ENCODE data around the gene CHD1L. TPM values are rescaled to one million over a fixed set of nuclear protein-coding genes. Genes with fewer than 3 reads are reported as not detected.
A peak's percentile ranks its signal among the peaks of the same experiment; 100 is the strongest.
"Not testable (repeated sequence)": the region's sequence is repeated elsewhere in the genome, so short reads cannot be mapped to it uniquely, and the experiment has no call there.

CHD1L gene
- total and polyA plus RNA-seq, 2 of the 13 experiments (the other 11 are each of a cell fraction or from before 2014, with no cell fraction given): 74.3 to 111 TPM

DNA sequence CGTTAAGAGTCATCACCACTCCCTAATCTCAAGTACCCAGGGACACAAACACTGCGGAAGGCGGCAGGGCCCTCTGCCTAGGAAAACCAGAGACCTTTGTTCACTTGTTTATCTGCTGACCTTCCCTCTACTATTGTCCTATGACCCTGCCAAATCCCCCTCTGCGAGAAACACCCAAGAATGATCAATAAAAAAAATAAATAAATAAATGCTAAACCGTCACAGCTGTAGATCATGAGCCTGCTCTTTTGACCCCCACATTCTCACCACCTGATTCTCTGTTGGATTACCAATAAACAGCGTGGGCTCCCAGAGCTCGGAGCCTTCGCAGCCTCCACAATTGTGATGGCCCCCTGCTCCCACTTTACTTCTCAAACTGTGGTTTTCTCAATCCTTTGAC, 8.6 kb upstream of the CHD1L start (continued):
- TF ChIP-seq CREB1 (IDR thresholded peaks at IDR 0.05): peak; percentile 40; the same call in 1 of the 2 replicates
- peak; percentile 55; the same call in 1 of the 2 replicates for TF ChIP-seq CREB1 (CRISPR knock-in tag; IDR thresholded peaks at IDR 0.05)
- TF ChIP-seq, protein P1, sequence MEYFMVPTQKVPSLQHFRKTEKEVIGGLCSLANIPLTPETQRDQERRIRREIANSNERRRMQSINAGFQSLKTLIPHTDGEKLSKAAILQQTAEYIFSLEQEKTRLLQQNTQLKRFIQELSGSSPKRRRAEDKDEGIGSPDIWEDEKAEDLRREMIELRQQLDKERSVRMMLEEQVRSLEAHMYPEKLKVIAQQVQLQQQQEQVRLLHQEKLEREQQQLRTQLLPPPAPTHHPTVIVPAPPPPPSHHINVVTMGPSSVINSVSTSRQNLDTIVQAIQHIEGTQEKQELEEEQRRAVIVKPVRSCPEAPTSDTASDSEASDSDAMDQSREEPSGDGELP (IDR thresholded peaks at IDR 0.05; ENCODE audit: borderline replicate concordance, low read depth): peak; percentile 94
- peak; percentile 37; the same call in 1 of the 2 replicates for TF ChIP-seq ZNF644 (CRISPR knock-in tag; IDR thresholded peaks at IDR 0.05; ENCODE audit: low read depth)
- TF ChIP-seq ZNF770 (CRISPR knock-in tag; IDR thresholded peaks at IDR 0.05): peak; percentile 56; the same call in 1 of the 2 replicates
- peak; percentile 66; the same call in 1 of the 2 replicates for TF ChIP-seq GFI1 (CRISPR knock-in tag; IDR thresholded peaks at IDR 0.05; ENCODE audit: borderline replicate concordance)
- peak; percentile 22; the same call in 1 of the 2 replicates for TF ChIP-seq ZNF772 (CRISPR knock-in tag; IDR thresholded peaks at IDR 0.05)
- TF ChIP-seq SP5 (CRISPR knock-in tag; IDR thresholded peaks at IDR 0.05; ENCODE audit: borderline replicate concordance, low read depth): peak; percentile 55
- TF ChIP-seq BCL6 (CRISPR knock-in tag; IDR thresholded peaks at IDR 0.05): peak; percentile 98
- TF ChIP-seq, protein P2, sequence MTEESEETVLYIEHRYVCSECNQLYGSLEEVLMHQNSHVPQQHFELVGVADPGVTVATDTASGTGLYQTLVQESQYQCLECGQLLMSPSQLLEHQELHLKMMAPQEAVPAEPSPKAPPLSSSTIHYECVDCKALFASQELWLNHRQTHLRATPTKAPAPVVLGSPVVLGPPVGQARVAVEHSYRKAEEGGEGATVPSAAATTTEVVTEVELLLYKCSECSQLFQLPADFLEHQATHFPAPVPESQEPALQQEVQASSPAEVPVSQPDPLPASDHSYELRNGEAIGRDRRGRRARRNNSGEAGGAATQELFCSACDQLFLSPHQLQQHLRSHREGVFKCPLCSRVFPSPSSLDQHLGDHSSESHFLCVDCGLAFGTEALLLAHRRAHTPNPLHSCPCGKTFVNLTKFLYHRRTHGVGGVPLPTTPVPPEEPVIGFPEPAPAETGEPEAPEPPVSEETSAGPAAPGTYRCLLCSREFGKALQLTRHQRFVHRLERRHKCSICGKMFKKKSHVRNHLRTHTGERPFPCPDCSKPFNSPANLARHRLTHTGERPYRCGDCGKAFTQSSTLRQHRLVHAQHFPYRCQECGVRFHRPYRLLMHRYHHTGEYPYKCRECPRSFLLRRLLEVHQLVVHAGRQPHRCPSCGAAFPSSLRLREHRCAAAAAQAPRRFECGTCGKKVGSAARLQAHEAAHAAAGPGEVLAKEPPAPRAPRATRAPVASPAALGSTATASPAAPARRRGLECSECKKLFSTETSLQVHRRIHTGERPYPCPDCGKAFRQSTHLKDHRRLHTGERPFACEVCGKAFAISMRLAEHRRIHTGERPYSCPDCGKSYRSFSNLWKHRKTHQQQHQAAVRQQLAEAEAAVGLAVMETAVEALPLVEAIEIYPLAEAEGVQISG (CRISPR knock-in tag; IDR thresholded peaks at IDR 0.05): peak; percentile 43
- not testable (repeated sequence) for TF ChIP-seq SOX6 (IDR thresholded peaks at IDR 0.05); CREM (CRISPR knock-in tag; IDR thresholded peaks at IDR 0.05)
- TF ChIP-seq SOX6 (CRISPR knock-in tag; IDR thresholded peaks at IDR 0.05): peak; percentile 96
- peak; percentile 73 for TF ChIP-seq SALL1 (CRISPR knock-in tag; IDR thresholded peaks at IDR 0.05)
- TF ChIP-seq MED1 (CRISPR knock-in tag; IDR thresholded peaks at IDR 0.05): peak; percentile 93
- peak; percentile 94 for TF ChIP-seq RARA (CRISPR knock-in tag; IDR thresholded peaks at IDR 0.05)
- TF ChIP-seq SOX13 (IDR thresholded peaks at IDR 0.05): 0 out of 2 replicates have a peak, but pooled peaks have one; percentile 17
- TF ChIP-seq SOX13 (CRISPR knock-in tag; conservative IDR thresholded peaks at IDR 0.05 in 1 of 2, IDR thresholded peaks at IDR 0.05 in 1 of 2): peak in 1 of 2 experiments; percentile 89; a peak in 2 of 4 replicates
- TF ChIP-seq ZNF670 (CRISPR knock-in tag; IDR thresholded peaks at IDR 0.05; ENCODE audit: borderline replicate concordance): peak; percentile 32; the same call in 1 of the 2 replicates
- peak; percentile 63; the same call in 1 of the 2 replicates for TF ChIP-seq ISL2 (CRISPR knock-in tag; IDR thresholded peaks at IDR 0.05)
- peak; percentile 88 for TF ChIP-seq RXRB (CRISPR knock-in tag; IDR thresholded peaks at IDR 0.05; ENCODE audit: borderline replicate concordance)
- TF ChIP-seq, protein P3, sequence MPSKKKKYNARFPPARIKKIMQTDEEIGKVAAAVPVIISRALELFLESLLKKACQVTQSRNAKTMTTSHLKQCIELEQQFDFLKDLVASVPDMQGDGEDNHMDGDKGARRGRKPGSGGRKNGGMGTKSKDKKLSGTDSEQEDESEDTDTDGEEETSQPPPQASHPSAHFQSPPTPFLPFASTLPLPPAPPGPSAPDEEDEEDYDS (CRISPR knock-in tag; IDR thresholded peaks at IDR 0.05): 0 out of 2 replicates have a peak, but pooled peaks have one; percentile 22
- TF ChIP-seq NR2F2 (IDR thresholded peaks at IDR 0.05; ENCODE audit: borderline replicate concordance, low read depth): peak; percentile 67; the same call in 1 of the 2 replicates
- peak; percentile 51 for TF ChIP-seq TEAD3 (CRISPR knock-in tag; optimal IDR thresholded peaks at IDR 0.05; ENCODE audit: borderline replicate concordance)
- TF ChIP-seq TBX3 (IDR thresholded peaks at IDR 0.05; ENCODE audit: borderline replicate concordance): peak; percentile 74; the same call in 1 of the 2 replicates
- TF ChIP-seq FOXK2 (IDR thresholded peaks at IDR 0.05): peak; percentile 90
- peak; percentile 76 to 98 for TF ChIP-seq NR2F1 (CRISPR knock-in tag; IDR thresholded peaks at IDR 0.05)
- TF ChIP-seq CREM (IDR thresholded peaks at IDR 0.05): peak; percentile 68
